ENCODE data around the gene RTN4IP1.

- TF ChIP-seq CTCF (conservative IDR thresholded peaks at IDR 0.05) (no peak), ZFX (IDR thresholded peaks at IDR 0.05) (no peak)
Observed at GRCh38 chr6:106528521-106528920, 100.8 kb downstream of the RTN4IP1 start.
